ENCODE measurements around the gene AHNAK.

DNA sequence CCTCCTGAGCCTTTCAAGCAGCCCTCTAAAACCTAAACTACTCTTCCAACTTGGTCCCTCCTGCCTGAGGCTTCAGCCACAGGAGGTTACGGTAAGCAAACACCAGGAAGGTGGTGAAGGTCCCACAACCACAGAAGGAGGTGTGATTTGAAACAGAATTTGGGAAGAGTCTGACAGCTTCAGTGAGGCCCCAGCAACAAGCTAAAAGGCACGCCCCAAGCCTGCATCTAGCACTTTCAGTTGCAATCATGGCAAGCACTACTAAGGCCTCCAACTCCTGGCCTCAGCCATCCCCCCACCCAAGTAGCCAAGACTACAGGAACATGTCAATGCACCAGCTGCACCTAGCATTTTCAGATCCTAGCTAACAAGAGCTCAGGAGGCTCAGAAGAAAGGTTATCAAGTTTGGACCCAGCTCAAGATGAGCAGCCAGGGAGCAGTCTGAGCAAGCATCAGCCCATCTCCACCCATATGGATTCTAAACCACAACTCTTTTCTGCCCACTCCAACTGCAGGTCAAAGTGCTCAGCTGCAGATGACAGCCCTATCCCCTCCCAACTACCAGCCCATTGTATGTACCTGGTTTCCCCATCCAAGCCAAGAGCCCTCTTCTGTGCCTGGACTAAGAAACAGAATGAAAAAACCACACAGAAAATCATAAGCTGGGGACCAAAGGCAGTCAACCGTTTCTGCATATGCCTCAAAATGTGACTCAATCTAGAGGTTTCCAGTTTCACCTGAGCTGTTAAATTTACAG is 10.4 kb upstream of the AHNAK start:
- TF ChIP-seq, protein P1, sequence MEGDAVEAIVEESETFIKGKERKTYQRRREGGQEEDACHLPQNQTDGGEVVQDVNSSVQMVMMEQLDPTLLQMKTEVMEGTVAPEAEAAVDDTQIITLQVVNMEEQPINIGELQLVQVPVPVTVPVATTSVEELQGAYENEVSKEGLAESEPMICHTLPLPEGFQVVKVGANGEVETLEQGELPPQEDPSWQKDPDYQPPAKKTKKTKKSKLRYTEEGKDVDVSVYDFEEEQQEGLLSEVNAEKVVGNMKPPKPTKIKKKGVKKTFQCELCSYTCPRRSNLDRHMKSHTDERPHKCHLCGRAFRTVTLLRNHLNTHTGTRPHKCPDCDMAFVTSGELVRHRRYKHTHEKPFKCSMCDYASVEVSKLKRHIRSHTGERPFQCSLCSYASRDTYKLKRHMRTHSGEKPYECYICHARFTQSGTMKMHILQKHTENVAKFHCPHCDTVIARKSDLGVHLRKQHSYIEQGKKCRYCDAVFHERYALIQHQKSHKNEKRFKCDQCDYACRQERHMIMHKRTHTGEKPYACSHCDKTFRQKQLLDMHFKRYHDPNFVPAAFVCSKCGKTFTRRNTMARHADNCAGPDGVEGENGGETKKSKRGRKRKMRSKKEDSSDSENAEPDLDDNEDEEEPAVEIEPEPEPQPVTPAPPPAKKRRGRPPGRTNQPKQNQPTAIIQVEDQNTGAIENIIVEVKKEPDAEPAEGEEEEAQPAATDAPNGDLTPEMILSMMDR (IDR thresholded peaks at IDR 0.05), result no peak
- TF ChIP-seq EP300 (IDR thresholded peaks at IDR 0.05), result no peak
- no peak for TF ChIP-seq POLR2AphosphoS5 (IDR thresholded peaks at IDR 0.05)
- no peak for TF ChIP-seq POLR2A (IDR thresholded peaks at IDR 0.05)

Data from gastroesophageal sphincter (tissue), 3 donors.